K562 (cell line): Measurements from ENCODE around the gene DRICH1. TPM values are rescaled to one million over a fixed set of nuclear protein-coding genes. Genes with fewer than 3 reads are reported as not detected.

Source experiments
- ATAC-seq: fragments of 200-7000 bp; cut with Tn5 transposase; 3 replicates; pipeline ENCODE4 v1.9.1; 2020; ENCODE audit warnings: moderate library complexity
- BruUV-seq: library from RNA; stranded (reverse); fragments of 400-500 nt; replicated peaks from 2 replicates; lab custom pipeline; 2021; lab: Mats Ljungman, UMichigan
- CTCF ChIA-PET: fragments of 300-600 bp; formaldehyde crosslinking; extraction: SDS; loops from one replicate; lab custom pipeline; 2021; ENCODE audit warnings: low intra/inter-chr PET ratio; lab: Yijun Ruan, JAX
- POLR2A ChIA-PET: fragments of 300-600, 350-650 bp; sonication (Branson Sonifier 250); formaldehyde crosslinking; extraction: SDS; loops from one replicate; lab custom pipeline; 2021; ENCODE audit warnings: antibody characterized with exemption, inconsistent platforms; lab: Yijun Ruan, JAX
- DNase-seq, 4 experiments: peaks; one replicate each; pipeline versions ENCODE4 v3.0.0 to v3.0.0-alpha.2; 2011 to 2018; ENCODE audit warnings: low spot score in 3 of 4, mixed read lengths in 3 of 4; ENCODE audit errors: extremely low read depth in 1 of 4
- FAIRE-seq: peaks from 2 replicates; lab custom pipeline; 2011; peaks lifted over from hg19 to GRCh38; lab: Jason Lieb, UNC
- H2AFZ ChIP-seq: 2 replicates; pipeline ENCODE4 v1.6.0; 2011; ENCODE audit warnings: low read depth, low read length, control low read depth, inconsistent platforms
- H3K27ac ChIP-seq: fragments of 200-600 bp; 3 replicates; pipeline ENCODE4 v1.8.0; 2011; ENCODE audit warnings: low read depth, mild to moderate bottlenecking, control low read depth, inconsistent platforms, low read length, moderate library complexity, mixed read lengths; ENCODE audit errors: extremely low read depth
- H3K27me3 ChIP-seq, 2 experiments: fragments of 300-600 bp in 1 of 2; 2 replicates in 1 of 2; 3 replicates in 1 of 2; pipeline versions ENCODE4 v1.6.0 to v1.8.0; 2011; ENCODE audit warnings: inconsistent platforms in 2 of 2, low read length in 2 of 2, mild to moderate bottlenecking in 1 of 2, mixed read lengths in 1 of 2, moderate library complexity in 1 of 2; ENCODE audit not compliant: control insufficient read depth in 2 of 2, insufficient read depth in 2 of 2
- H3K36me3 ChIP-seq: fragments of 300-600 bp; 3 replicates; pipeline ENCODE4 v1.8.0; 2011; ENCODE audit warnings: mild to moderate bottlenecking, low read length, inconsistent platforms; ENCODE audit not compliant: control insufficient read depth, insufficient read depth
- H3K4me1 ChIP-seq, 2 experiments: fragments of 200-600 bp in 1 of 2; replicated peaks in 1 of 2; 2 replicates in 1 of 2; 3 replicates in 1 of 2; pipeline versions ENCODE4 v1.5.1 to v1.8.0; 2011; ENCODE audit warnings: inconsistent platforms in 2 of 2, low read length in 2 of 2, mild to moderate bottlenecking in 1 of 2, mixed read lengths in 1 of 2, moderate library complexity in 1 of 2; ENCODE audit not compliant: control insufficient read depth in 2 of 2, insufficient read depth in 2 of 2
- H3K4me2 ChIP-seq: 2 replicates; pipeline ENCODE4 v1.6.1; 2011; ENCODE audit warnings: low read length, control low read depth, inconsistent platforms, mixed read lengths; ENCODE audit not compliant: insufficient read depth
- H3K4me3 ChIP-seq: fragments of 200-600 bp; sonication (generic), shearing (Covaris generic); 2 replicates; pipeline ENCODE4 v1.5.1; 2016; ENCODE audit warnings: control low read depth, inconsistent platforms
- H3K79me2 ChIP-seq: fragments of 200-600 bp; 3 replicates; pipeline ENCODE4 v1.8.0; 2011; ENCODE audit warnings: low read length, inconsistent platforms; ENCODE audit not compliant: control insufficient read depth, insufficient read depth
- H3K9ac ChIP-seq, 2 experiments: 2 replicates each; pipeline versions ENCODE4 v1.6.0 to v1.6.1; 2011; ENCODE audit warnings: low read depth in 2 of 2, low read length in 2 of 2, control low read depth in 1 of 2, inconsistent platforms in 1 of 2, mild to moderate bottlenecking in 1 of 2, mixed read lengths in 1 of 2; ENCODE audit not compliant: insufficient read depth in 1 of 2
- H3K9me1 ChIP-seq: one replicate; pipeline ENCODE4 v1.6.0; 2011; ENCODE audit warnings: inconsistent platforms, mild to moderate bottlenecking, low read length, moderate library complexity; ENCODE audit not compliant: control insufficient read depth, insufficient read depth
- H3K9me3 ChIP-seq: replicated peaks from 2 replicates; pipeline ENCODE4 v1.5.1; 2011; ENCODE audit warnings: low read depth, low read length, inconsistent platforms; ENCODE audit not compliant: control insufficient read depth, insufficient read depth
- H4K20me1 ChIP-seq: replicated peaks from 2 replicates; pipeline ENCODE4 v1.6.1; 2011; ENCODE audit warnings: low read length, inconsistent platforms, mixed read lengths; ENCODE audit not compliant: control insufficient read depth, insufficient read depth
- ARHGAP35 ChIP-seq: fragments of 450-650 bp; IDR thresholded peaks from 2 replicates; pipeline ENCODE4 v1.6.1; 2018; ENCODE audit not compliant: partially characterized antibody
- E4F1 ChIP-seq: fragments of 250-450 bp; sonication (Bioruptor Pico); IDR thresholded peaks from 2 replicates; pipeline ENCODE4 v1.5.0; 2021; ENCODE audit warnings: mild to moderate bottlenecking, borderline replicate concordance
- ETS2 ChIP-seq: IDR thresholded peaks from 2 replicates; pipeline ENCODE4 v1.6.1; 2016; ENCODE audit warnings: borderline replicate concordance, missing genetic modification characterization, mild to moderate bottlenecking, moderate library complexity, missing compliant biosample characterization; ENCODE audit not compliant: poor library complexity, severe bottlenecking
- KAT2B ChIP-seq: IDR thresholded peaks from one replicate; pipeline ENCODE4 v1.6.1; 2012; ENCODE audit warnings: low read depth, mild to moderate bottlenecking, control low read depth, inconsistent platforms, low read length, moderate library complexity
- L3MBTL2 ChIP-seq: fragments of 450-650 bp; IDR thresholded peaks from 2 replicates; pipeline ENCODE4 v1.6.1; 2016; ENCODE audit warnings: mild to moderate bottlenecking, moderate library complexity
- MYC ChIP-seq, 2 experiments: fragments of 250-450 bp in 1 of 2; sonication (Bioruptor Pico) in 1 of 2; IDR thresholded peaks; 2 replicates each; pipeline versions ENCODE4 v1.5.1 to v1.6.1; 2012 to 2021; ENCODE audit warnings: low read depth in 2 of 2, borderline replicate concordance in 1 of 2, improper control_type of control experiment in 1 of 2, low read length in 1 of 2, mild to moderate bottlenecking in 1 of 2, moderate library complexity in 1 of 2
- PHF21A ChIP-seq: fragments of 450-650 bp; IDR thresholded peaks from 2 replicates; pipeline ENCODE4 v1.6.1; 2017; ENCODE audit warnings: low read depth, borderline replicate concordance
- RFX1 ChIP-seq: fragments of 450-650 bp; IDR thresholded peaks from 2 replicates; pipeline ENCODE4 v1.6.1; 2016; ENCODE audit warnings: mild to moderate bottlenecking, moderate library complexity
- SETDB1 ChIP-seq: IDR thresholded peaks from one replicate; pipeline ENCODE4 v1.6.1; 2012; ENCODE audit warnings: low read length, control low read depth, inconsistent platforms
- SMAD4 ChIP-seq: fragments of 250-450 bp; sonication (Bioruptor Pico); conservative IDR thresholded peaks from 2 replicates; pipeline ENCODE4 v1.8.0; 2021; ENCODE audit warnings: inconsistent platforms, mild to moderate bottlenecking, moderate library complexity
- SMC3 ChIP-seq: conservative IDR thresholded peaks from 2 replicates; pipeline ENCODE4 v1.6.1; 2011; ENCODE audit warnings: low read depth, low read length, improper control_type of control experiment; ENCODE audit not compliant: insufficient read depth
- TCF7 ChIP-seq: sonication (generic); IDR thresholded peaks from 2 replicates; pipeline ENCODE4 v1.6.1; 2016; ENCODE audit warnings: antibody characterized with exemption, borderline replicate concordance
- XRCC5 ChIP-seq: fragments of 200-400 bp; formaldehyde crosslinking; IDR thresholded peaks from 2 replicates; pipeline ENCODE4 v1.6.1; 2017; ENCODE audit warnings: low read depth, mild to moderate bottlenecking, low read length
- ZKSCAN1 ChIP-seq: fragments of 150-350 bp; IDR thresholded peaks from 2 replicates; pipeline ENCODE4 v1.6.1; 2016; ENCODE audit warnings: low read depth, low read length
- ZNF124 ChIP-seq: sonication (generic); formaldehyde crosslinking; IDR thresholded peaks from 2 replicates; pipeline ENCODE4 v1.8.1; 2022; ENCODE audit warnings: missing genetic modification reagents
- ZNF398 ChIP-seq: fragments of 250-450 bp; sonication (Bioruptor Pico); IDR thresholded peaks from 2 replicates; pipeline ENCODE4 v1.8.0; 2021; ENCODE audit warnings: moderate library complexity, mild to moderate bottlenecking, inconsistent platforms
- ZSCAN29 ChIP-seq: fragments of 450-650 bp; IDR thresholded peaks from 2 replicates; pipeline ENCODE4 v1.6.1; 2017
- WGBS: fragments of 100-300 bp; shearing (Covaris generic); methylation state at CpG from one replicate; pipeline ENCODE4 v1.1.6; 2016; ENCODE audit warnings: low coverage, mixed read lengths; ENCODE audit not compliant: insufficient coverage; ENCODE audit errors: missing lambda C conversion rate; 5-methylcytosine and 5-hydroxymethylcytosine counted together
- in situ Hi-C: fragments of 300-500 bp; cut with MboI; formaldehyde crosslinking; loops from 4 replicates; pipeline ENCODE4 v1.15.0; 2018; ENCODE audit warnings: inconsistent platforms, mixed read lengths
- intact Hi-C: fragments of 100-400 bp; cut with micrococcal nuclease; formaldehyde crosslinking; loops from 2 replicates; pipeline ENCODE4 v1.14.2; 2022
- polyA plus RNA-seq, 8 experiments: library from polyadenylated mRNA; depleted of rRNA in 4 of 8; stranded (reverse) in 5 of 8; unstranded in 3 of 8; fragments of >200 nt; fragmentation: Nextera tagmentation in 2 of 8; fragmentation: Illumina TruSeq in 1 of 8; extraction: Ambion mirVana in 2 of 8; extraction: Trizol in 1 of 8; gene quantifications; 2 replicates each; pipeline versions ENCODE4 v1.2.1 to v1.2.3, GENCODE V29; 2011 to 2014; ENCODE audit warnings: inconsistent platforms in 1 of 8, missing spikeins in 1 of 8
- total RNA-seq, 7 experiments: library from RNA; depleted of rRNA in 6 of 7; stranded (reverse); fragments of >200 nt in 6 of 7; fragmentation: Illumina TruSeq in 2 of 7; extraction: Trizol in 2 of 7; gene quantifications; 2 replicates each; pipeline versions ENCODE4 v1.2.1 to v1.2.3, GENCODE V29; 2011 to 2021; ENCODE audit warnings: low replicate concordance in 1 of 7
- TF ChIP-seq, protein P1 (sequence below): sonication (generic); formaldehyde crosslinking; IDR thresholded peaks from 2 replicates; pipeline ENCODE4 v1.4.0; 2020; ENCODE audit warnings: mild to moderate bottlenecking, missing genetic modification reagents

Gene DRICH1
- total and polyA plus RNA-seq, 9 of the 15 experiments (the other 6 are each of a cell fraction or from before 2014, with no cell fraction given), result 0.07 to 0.36 (median 0.14) TPM; not detected in 2

GRCh38 chr22:23581260-23581650, 50.9 kb downstream of the DRICH1 start:
- FAIRE-seq (no peak), ATAC-seq (no peak), DNase-seq (no peak)
- Histone ChIP-seq H3K9me3 (no peaks in the 10 kb centered on the region), H3K27ac (no peak overlapping the region), H3K79me2 (no peaks in the 10 kb centered on the region), H3K4me3 (no peak overlapping the region), H3K9me1 (no peaks in the 10 kb centered on the region), H3K9ac (no peak overlapping the region), H4K20me1 (no peaks in the 10 kb centered on the region), H3K4me1 (peaks cover 0 to 12% of the 10 kb centered on the region in 2 experiments; a peak in 2 of 5 replicates), H3K27me3 (peaks cover 0 to 4% of the 10 kb centered on the region in 2 experiments; a peak in 2 of 5 replicates), H3K36me3 (no peaks in the 10 kb centered on the region), H3K4me2 (no peak overlapping the region), H2AFZ (no peak overlapping the region)
- intact Hi-C loops, result no loop called here
- CTCF ChIA-PET, result interaction anchor here (0.6 kb wide), 1 partner anchor 187 kb away, joined by 3 read pairs; no protein-coding TSS in a partner anchor
- BruUV-seq, result no TSS peak
- POLR2A ChIA-PET, result no interaction called here
- in situ Hi-C loops, result loop anchor here (25.0 kb wide), 2 partner anchors 419 to 619 kb away; no protein-coding TSS in a partner anchor
- 28% methylated on average over 6 of the region's 8 CpGs for WGBS
- TF ChIP-seq TCF7 (no peak), PHF21A (no peak), KAT2B (no peak), SMC3 (no peak), L3MBTL2 (no peak), E4F1 (CRISPR knock-in tag) (no peak), RFX1 (no peak), ZSCAN29 (no peak), MYC (IDR thresholded peaks at IDR 0.05; ENCODE audit: low read depth, low read length) (no peak), MYC (CRISPR knock-in tag; IDR thresholded peaks at IDR 0.05; ENCODE audit: borderline replicate concordance, low read depth) (no peak), SMAD4 (CRISPR knock-in tag) (no peak), ZKSCAN1 (no peak), ARHGAP35 (no peak), XRCC5 (no peak), ETS2 (tag) (no peak), ZNF124 (CRISPR knock-in tag) (no peak), SETDB1 (no peak), ZNF398 (CRISPR knock-in tag) (no peak)
- TF ChIP-seq, protein P1, sequence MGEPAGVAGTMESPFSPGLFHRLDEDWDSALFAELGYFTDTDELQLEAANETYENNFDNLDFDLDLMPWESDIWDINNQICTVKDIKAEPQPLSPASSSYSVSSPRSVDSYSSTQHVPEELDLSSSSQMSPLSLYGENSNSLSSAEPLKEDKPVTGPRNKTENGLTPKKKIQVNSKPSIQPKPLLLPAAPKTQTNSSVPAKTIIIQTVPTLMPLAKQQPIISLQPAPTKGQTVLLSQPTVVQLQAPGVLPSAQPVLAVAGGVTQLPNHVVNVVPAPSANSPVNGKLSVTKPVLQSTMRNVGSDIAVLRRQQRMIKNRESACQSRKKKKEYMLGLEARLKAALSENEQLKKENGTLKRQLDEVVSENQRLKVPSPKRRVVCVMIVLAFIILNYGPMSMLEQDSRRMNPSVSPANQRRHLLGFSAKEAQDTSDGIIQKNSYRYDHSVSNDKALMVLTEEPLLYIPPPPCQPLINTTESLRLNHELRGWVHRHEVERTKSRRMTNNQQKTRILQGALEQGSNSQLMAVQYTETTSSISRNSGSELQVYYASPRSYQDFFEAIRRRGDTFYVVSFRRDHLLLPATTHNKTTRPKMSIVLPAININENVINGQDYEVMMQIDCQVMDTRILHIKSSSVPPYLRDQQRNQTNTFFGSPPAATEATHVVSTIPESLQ (CRISPR knock-in tag), result no peak
